Stomach (tissue), 9 donors: ENCODE measurements around the gene TET3. TPM values are rescaled to one million over a fixed set of nuclear protein-coding genes. Genes with fewer than 3 reads are reported as not detected.

Experiments used
- DNase-seq, 2 donors: peaks; one replicate each; pipeline versions ENCODE4 v3.0.0 to v3.0.0-alpha.2; 2013 to 2019
- H3K27ac ChIP-seq, 5 donors: fragments of 200-600 bp in 4 of 5; sonication (generic) in 4 of 5; one replicate each; pipeline ENCODE4 v1.5.1; 2013 to 2019; ENCODE audit warnings: mild to moderate bottlenecking in 1 of 5, moderate library complexity in 1 of 5
- H3K27me3 ChIP-seq, 3 donors: fragments of 200-600 bp; sonication (generic); one replicate each; pipeline ENCODE4 v1.5.1; 2017 to 2019; ENCODE audit warnings: mixed run types in 1 of 3
- H3K36me3 ChIP-seq, 4 donors: fragments of 200-600 bp; sonication (generic); 1 replicate in 3 of 4; 2 replicates in 1 of 4; pipeline ENCODE4 v1.5.1; 2016 to 2019
- H3K4me1 ChIP-seq, 4 donors: fragments of 200-600 bp; sonication (generic); one replicate each; pipeline ENCODE4 v1.5.1; 2016 to 2019
- H3K4me3 ChIP-seq, 4 donors: fragments of 200-600 bp; sonication (generic) in 3 of 4; one replicate each; pipeline ENCODE4 v1.5.1; 2016 to 2019; ENCODE audit warnings: mild to moderate bottlenecking in 1 of 4
- H3K9me3 ChIP-seq, 4 donors: fragments of 200-600 bp; sonication (generic); one replicate each; pipeline ENCODE4 v1.5.1; 2016 to 2019
- CTCF ChIP-seq, 7 experiments: fragments of 450-650 bp in 4 of 7; fragments of 200-600 bp in 3 of 7; sonication (generic) in 3 of 7; IDR thresholded peaks; one replicate each; pipeline ENCODE4 v1.5.1; 2016 to 2019; ENCODE audit warnings: antibody characterized with exemption in 7 of 7, control low read depth in 2 of 7, mild to moderate bottlenecking in 1 of 7
- EP300 ChIP-seq: sonication (generic); formaldehyde crosslinking; IDR thresholded peaks from one replicate; pipeline ENCODE4 v1.6.1; 2017; ENCODE audit warnings: antibody characterized with exemption
- POLR2A ChIP-seq, 4 donors: fragments of 450-650 bp; IDR thresholded peaks; one replicate each; pipeline ENCODE4 v1.6.1; 2016; ENCODE audit warnings: antibody characterized with exemption in 4 of 4, control low read depth in 2 of 4, mild to moderate bottlenecking in 1 of 4, moderate library complexity in 1 of 4
- POLR2AphosphoS5 ChIP-seq, 3 donors: sonication (generic); formaldehyde crosslinking; IDR thresholded peaks; one replicate each; pipeline ENCODE4 v1.6.1; 2016; ENCODE audit warnings: antibody characterized with exemption in 3 of 3
- WGBS, 5 donors: extraction: QIAGEN DNeasy Blood & Tissue Kit in 3 of 5; methylation state at CpG; one replicate each; pipeline versions ENCODE4 v1.1.5 to v1.1.7; 2013 to 2018; 5-methylcytosine and 5-hydroxymethylcytosine counted together
- intact Hi-C: fragments of 100-400 bp; cut with DNase I; formaldehyde crosslinking; loops from one replicate; pipeline ENCODE4 v1.15.1; 2023; ENCODE audit warnings: low total_unique reads
- polyA plus RNA-seq, 3 donors: library from polyadenylated mRNA; stranded (reverse); fragments of 200-250 nt; gene quantifications; one replicate each; pipeline ENCODE4 v1.2.3, GENCODE V29; 2013
- total RNA-seq, 5 donors: library from RNA; depleted of rRNA; stranded (reverse); fragments of >200 nt; gene quantifications; one replicate each; pipeline versions ENCODE4 v1.1.0 to v1.2.3, GENCODE V29; 2014 to 2016
- donor health status: healthy with polysubstance abuse.
- donor health status: Bipolar disorder and iron deficiency.
- donor health status: healthy.

TET3 gene
- total and polyA plus RNA-seq, 8 donors: 1.7 to 31.5 (median 15.6) TPM

GRCh38 chr2:74003494-74004211, 18.9 kb downstream of the TET3 start:
- H3K4me3 ChIP-seq: peak overlapping the region in 3 of 4 donors; percentile 56 to 65 (median 58)
- no peak overlapping the region for H3K27ac ChIP-seq
- intact Hi-C loops: no loop called here
- peaks cover 22 to 93% (median 64%) of the 10 kb centered on the region in 4 donors for H3K4me1 ChIP-seq
- TF ChIP-seq POLR2AphosphoS5 (IDR thresholded peaks at IDR 0.05) (no peak), CTCF (IDR thresholded peaks at IDR 0.05) (no peak), EP300 (no peak), POLR2A (IDR thresholded peaks at IDR 0.05) (no peak)
- DNase-seq: no peak
- H3K36me3 ChIP-seq: peaks cover 0 to 13% (median 2%) of the 10 kb centered on the region in 4 donors
- 53 to 69% (median 63%) methylated on average over 14 to 16 of the region's 16 CpGs for WGBS, 5 donors
- no peaks in the 10 kb centered on the region for H3K9me3 ChIP-seq
- no peaks in the 10 kb centered on the region for H3K27me3 ChIP-seq

GRCh38 chr2:74004212-74005182, 19.8 kb downstream of the TET3 start:
- Histone ChIP-seq H3K27ac (no peak overlapping the region), H3K9me3 (no peaks in the 10 kb centered on the region), H3K4me3 (no peak overlapping the region), H3K36me3 (peaks cover 0 to 13% (median 2%) of the 10 kb centered on the region in 4 donors), H3K4me1 (peaks cover 25 to 94% (median 67%) of the 10 kb centered on the region in 4 donors), H3K27me3 (no peaks in the 10 kb centered on the region)
- intact Hi-C loops: no loop called here
- no peak for DNase-seq
- no peak for TF ChIP-seq POLR2AphosphoS5 (IDR thresholded peaks at IDR 0.05)
- no peak for TF ChIP-seq CTCF (IDR thresholded peaks at IDR 0.05)
- no peak for TF ChIP-seq POLR2A (IDR thresholded peaks at IDR 0.05)
- no peak for TF ChIP-seq EP300
- WGBS, 5 donors: 78 to 86% (median 82%) methylated on average over 15 to 18 of the region's 18 CpGs

GRCh38 chr2:74005786-74006185, 21.1 kb downstream of the TET3 start:
- intact Hi-C loops: no loop called here
- TF ChIP-seq CTCF (IDR thresholded peaks at IDR 0.05): no peak
- TF ChIP-seq POLR2AphosphoS5 (IDR thresholded peaks at IDR 0.05): no peak
- TF ChIP-seq EP300: no peak
- TF ChIP-seq POLR2A (IDR thresholded peaks at IDR 0.05): no peak
- Histone ChIP-seq H3K27me3 (no peaks in the 10 kb centered on the region), H3K9me3 (no peaks in the 10 kb centered on the region), H3K4me3 (no peak overlapping the region), H3K36me3 (peaks cover 0 to 13% (median 2%) of the 10 kb centered on the region in 4 donors), H3K4me1 (peaks cover 25 to 93% (median 67%) of the 10 kb centered on the region in 4 donors), H3K27ac (no peak overlapping the region)
- WGBS, 5 donors: 65 to 83% (median 82%) methylated on average over 5 to 8 of the region's 8 CpGs
- DNase-seq: no peak

GRCh38 chr2:74006459-74006858, 21.7 kb downstream of the TET3 start:
- intact Hi-C loops: no loop called here
- Histone ChIP-seq H3K4me3 (no peak overlapping the region), H3K36me3 (peaks cover 0 to 13% (median 2%) of the 10 kb centered on the region in 4 donors), H3K9me3 (no peaks in the 10 kb centered on the region), H3K4me1 (peaks cover 23 to 86% (median 65%) of the 10 kb centered on the region in 4 donors), H3K27ac (no peak overlapping the region), H3K27me3 (no peaks in the 10 kb centered on the region)
- WGBS, 5 donors: 55 to 77% (median 61%) methylated on average over 7 of the region's 7 CpGs
- peak in 1 of 2 donors; percentile 82 for DNase-seq
- no peak for TF ChIP-seq EP300
- TF ChIP-seq CTCF (IDR thresholded peaks at IDR 0.05): no peak
- TF ChIP-seq POLR2AphosphoS5 (IDR thresholded peaks at IDR 0.05): no peak
- TF ChIP-seq POLR2A (IDR thresholded peaks at IDR 0.05): no peak
